GM19438 (cell line): ENCODE measurements around the gene PARK7.
"Not testable (repeated sequence)": the region's sequence is repeated elsewhere in the genome, so short reads cannot be mapped to it uniquely, and the experiment has no call there.

Experiments
- ATAC-seq: cut with Tn5 transposase; IDR thresholded peaks from one replicate; pipeline ENCODE4 v1.9.1; 2021; ENCODE audit warnings: low read depth; ENCODE audit not compliant: unreplicated experiment

Gene PARK7

DNA sequence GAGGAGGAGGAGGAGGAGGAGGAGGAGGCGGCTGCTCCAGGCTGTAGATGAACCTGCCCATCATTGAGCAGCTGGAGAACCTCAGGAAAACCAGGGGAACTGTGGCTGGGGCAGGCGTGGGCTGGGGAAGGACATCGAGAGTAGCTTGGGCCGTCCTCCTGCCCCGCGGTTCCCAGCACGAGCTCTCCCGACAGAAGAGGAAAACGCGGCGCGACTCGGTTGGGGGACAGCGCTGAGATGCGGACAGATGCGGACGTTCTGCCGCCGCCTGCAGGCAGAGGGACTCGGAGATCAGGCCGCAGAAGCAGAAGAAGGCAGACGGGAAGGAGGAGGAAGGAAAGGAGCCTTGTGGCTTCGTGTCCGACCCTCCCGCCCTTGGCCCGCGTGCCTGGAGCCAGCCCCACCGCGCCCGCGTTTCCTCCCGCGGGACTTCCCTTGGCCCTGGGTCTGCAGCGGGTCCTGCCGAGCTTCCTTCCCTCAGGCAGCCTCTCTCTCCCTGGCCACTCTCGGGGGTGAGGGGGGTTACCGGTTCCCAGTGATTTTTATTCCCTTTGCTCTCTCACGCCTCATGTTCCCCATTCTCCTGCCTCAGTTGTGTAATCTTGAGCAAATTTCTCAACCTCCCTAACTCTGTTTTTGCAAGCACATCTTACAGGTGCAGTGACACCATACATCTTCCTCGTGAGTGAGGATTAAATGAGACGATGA, 19.1 kb upstream of the PARK7 start:
- no peak for ATAC-seq

- no peak for ATAC-seq
These were observed 18.3 kb upstream of the PARK7 start for GRCh38 chr1:7943251-7943650.

- ATAC-seq: no peak
These were observed 12.6 kb upstream of the PARK7 start for GRCh38 chr1:7948960-7949359.

DNA sequence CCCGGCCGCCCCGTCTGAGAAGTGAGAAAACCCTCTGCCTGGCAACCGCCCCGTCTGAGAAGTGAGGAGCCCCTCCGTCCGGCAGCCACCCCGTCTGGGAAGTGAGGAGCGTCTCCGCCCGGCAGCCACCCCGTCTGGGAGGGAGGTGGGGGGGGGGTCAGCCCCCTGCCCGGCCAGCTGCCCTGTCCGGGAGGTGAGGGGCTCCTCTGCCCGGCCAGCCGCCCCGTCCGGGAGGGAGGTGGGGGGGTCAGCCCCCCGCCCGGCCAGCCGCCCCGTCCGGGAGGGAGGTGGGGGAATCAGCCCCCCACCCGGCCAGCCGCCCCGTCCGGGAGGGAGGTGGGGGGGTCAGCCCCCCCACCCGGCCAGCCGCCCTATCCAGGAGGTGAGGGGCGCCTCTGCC, 8.7 kb upstream of the PARK7 start:
- ATAC-seq: not testable (repeated sequence)

DNA sequence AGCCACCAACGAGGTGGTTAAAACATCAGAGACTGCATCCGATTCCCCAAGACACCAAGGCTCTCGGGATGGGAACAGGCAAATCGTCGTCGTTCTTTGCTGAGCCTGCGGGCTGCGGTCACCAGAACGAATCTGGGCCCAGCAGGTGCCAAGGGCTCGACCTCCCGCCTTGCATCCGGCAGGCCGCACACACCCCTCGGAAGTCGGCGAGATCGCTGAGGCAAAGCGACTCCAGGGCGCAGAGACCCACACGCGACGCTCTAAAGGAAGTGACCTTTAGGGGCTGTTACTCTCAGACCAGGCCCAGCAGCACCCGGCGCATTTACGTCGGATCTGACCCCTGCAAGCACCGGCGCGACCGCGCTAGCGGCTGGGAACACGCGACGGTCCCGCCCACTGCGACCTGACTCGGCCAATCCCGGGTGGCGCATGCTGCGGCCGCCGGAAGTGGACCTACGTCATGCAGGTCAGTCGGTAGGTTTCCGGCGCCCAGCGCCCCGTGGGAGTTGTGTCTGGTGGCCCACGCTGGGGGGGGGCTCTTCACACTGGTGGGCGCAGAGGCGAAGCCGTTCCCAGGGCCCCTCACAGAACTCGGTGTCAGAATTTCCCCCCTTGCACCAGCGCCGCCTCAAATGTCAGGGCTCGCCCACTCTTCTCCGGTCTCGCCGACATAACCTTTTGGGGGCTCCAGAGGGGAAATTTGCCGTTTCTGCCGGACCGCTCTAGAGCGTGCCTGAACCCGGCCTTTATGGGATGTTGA, 7.5 kb upstream of the PARK7 start:
- peak; percentile 96 for ATAC-seq

DNA sequence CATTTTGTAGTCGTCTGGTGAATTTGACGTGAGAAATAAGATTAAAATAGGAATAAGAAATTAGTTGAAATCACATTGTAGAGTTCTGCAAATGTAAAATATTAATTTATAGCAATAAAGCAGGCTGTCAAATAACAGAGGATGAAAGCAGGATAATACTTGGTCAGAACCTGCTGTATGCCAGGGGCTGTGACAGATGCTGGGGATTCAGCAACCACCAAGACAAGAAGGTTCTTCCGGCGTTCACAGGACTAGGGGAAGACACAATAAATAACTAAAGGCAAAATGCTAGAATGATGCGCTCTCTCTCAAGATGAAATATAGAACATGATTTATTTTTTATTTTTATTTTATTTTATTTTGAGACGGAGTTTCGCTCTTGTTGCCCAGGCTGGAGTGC, 6.8 kb upstream of the PARK7 start:
- no peak for ATAC-seq

GRCh38 chr1:7956218-7957032, 5.1 kb upstream of the PARK7 start:
- no peak for ATAC-seq

DNA sequence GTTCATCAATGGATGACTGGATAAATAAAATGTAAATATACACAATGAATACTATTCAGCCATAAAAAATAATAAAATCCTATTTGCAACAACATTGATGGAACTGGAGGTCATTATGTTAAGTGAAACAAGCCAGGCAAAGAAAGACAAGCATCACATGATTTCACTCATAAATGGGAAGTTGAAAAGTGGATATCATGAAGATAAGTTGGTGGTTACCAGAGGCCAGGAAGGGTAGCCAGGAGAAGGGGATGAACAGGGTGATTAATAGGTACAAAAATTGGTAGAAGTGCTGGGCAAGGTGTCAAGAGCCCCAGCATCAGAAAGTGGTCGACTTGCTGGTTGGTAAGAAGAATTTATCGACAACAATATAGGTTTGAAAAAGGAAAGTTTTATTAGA, 1.3 kb upstream of the PARK7 start:
- ATAC-seq: no peak

- no peak for ATAC-seq
These were observed 670 bp upstream of the PARK7 start for GRCh38 chr1:7960867-7961215.

DNA sequence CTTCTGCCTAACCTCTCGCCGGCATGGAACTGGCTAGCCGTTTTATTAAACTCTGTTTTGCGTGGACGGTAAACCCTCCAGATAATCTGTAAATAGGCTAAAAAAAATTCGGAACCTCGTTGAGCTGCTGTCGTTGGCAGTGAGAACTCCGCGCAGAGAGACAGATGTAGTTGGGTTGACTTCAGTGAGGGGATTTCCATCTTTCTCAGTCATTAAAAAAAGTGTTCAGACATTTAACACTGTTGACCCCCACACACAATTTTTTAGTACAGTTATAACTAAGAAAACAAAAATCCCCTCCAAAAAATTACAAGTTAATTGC, 464 bp downstream of the PARK7 start:
- peak; percentile 14 for ATAC-seq

GRCh38 chr1:7962636-7963377, 1.3 kb downstream of the PARK7 start:
- ATAC-seq: no peak

GRCh38 chr1:7963378-7963730, 1.8 kb downstream of the PARK7 start:
- ATAC-seq: not testable (repeated sequence)

DNA sequence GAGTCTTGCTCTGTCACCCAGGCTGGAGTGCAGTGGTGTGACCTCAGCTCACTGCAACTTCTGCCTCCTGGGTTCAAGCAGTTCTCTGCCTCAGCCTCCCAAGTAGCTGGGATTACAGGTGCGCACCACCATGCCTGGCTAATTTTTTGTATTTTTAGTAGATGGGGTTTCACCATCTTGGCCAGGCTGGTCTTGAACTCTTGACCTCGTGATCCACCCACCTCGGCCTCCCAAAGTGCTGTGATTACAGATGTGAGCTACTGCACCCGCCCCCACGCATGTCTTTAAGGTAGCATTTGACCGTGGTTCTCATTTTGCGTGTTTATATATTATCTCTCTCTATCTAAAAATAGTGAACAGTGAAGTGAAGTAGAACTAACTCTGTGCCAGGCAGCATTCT, 2.3 kb downstream of the PARK7 start:
- not testable (repeated sequence) for ATAC-seq

GRCh38 chr1:7964476-7964875, 3.0 kb downstream of the PARK7 start:
- ATAC-seq: no peak

DNA sequence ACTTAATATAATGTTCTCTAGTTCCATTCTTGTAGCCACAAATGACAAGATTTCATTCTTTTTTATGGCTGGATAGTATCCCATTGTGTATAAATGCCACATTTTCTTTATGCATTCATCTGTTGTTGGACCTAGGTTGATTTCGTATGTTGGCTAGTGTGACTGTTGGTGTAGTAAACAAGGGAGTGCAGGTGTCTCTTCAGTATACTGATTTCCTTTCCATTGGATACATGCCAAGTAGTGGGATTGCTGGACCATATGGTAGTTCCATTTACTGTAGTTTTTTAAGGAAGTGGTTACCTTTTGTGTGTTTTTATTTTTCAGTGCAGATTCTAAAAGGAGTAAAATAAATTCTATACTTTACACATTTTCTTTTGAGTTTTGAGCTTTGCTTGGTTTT, 5.7 kb downstream of the PARK7 start:
- no peak for ATAC-seq

GRCh38 chr1:7967651-7968050, 6.1 kb downstream of the PARK7 start:
- ATAC-seq: no peak

- ATAC-seq: no peak
These were observed 8.7 kb downstream of the PARK7 start for GRCh38 chr1:7970246-7970645.

GRCh38 chr1:7971024-7971423, 9.5 kb downstream of the PARK7 start:
- ATAC-seq: no peak

GRCh38 chr1:7972285-7972684, 10.8 kb downstream of the PARK7 start:
- no peak for ATAC-seq

DNA sequence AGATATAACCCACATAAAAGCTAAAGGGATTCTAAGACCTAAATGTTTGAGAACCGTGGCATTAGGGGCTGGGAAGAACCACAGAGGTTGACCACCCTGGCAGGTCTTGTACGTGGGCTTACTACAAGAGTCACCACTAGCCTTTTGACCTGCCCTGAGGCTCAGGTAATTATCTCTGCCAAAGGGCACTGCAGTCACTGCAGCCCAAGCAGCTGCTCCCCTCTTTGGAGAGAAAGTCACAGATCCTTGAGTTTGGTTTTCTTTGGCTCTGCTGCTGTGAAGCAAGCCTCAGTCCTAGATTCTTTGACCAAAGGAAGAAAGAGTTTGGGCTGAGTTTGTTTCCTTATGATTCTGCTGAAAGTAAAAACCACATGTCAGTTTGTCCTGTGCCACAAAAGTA, 11.6 kb downstream of the PARK7 start:
- ATAC-seq: no peak

DNA sequence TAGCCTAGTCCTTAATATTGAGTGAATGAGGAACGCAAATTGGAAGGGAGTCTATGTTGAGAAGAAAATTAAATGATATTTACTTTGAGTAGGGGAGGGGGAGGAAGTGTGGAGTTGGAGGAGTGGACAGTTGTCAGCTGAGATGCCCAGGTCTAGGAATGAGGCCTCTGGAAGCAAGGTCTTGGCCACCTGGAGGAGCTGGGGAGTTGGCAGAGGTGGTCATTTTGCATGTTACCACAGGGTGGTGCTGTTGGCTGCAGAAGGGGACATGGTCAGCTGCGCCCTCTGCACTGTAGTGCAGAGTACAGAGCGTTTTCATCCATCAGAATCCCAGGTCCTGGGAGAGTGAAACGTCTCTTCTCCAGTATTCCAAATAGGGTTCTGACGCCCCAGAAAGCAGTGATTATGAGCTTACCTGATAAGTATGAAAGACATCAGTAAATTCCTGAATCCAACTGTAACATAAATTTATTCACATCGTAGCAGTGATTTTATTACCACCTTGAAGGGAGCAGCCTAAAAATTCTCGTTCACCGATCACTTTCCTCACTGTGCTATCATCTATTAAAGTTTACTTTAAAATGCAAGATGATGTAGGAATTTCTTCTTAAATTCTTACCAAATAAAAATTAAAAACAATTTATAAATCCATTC, 13.8 kb downstream of the PARK7 start:
- no peak for ATAC-seq
